ENCODE data around the gene EHD1. TPM values are rescaled to one million over a fixed set of nuclear protein-coding genes. Genes with fewer than 3 reads are reported as not detected.
"Not testable (repeated sequence)": the region's sequence is repeated elsewhere in the genome, so short reads cannot be mapped to it uniquely, and the experiment has no call there.

Gene EHD1
- total RNA-seq, 1 donor from 2014 or later: 95.0 TPM

DNA sequence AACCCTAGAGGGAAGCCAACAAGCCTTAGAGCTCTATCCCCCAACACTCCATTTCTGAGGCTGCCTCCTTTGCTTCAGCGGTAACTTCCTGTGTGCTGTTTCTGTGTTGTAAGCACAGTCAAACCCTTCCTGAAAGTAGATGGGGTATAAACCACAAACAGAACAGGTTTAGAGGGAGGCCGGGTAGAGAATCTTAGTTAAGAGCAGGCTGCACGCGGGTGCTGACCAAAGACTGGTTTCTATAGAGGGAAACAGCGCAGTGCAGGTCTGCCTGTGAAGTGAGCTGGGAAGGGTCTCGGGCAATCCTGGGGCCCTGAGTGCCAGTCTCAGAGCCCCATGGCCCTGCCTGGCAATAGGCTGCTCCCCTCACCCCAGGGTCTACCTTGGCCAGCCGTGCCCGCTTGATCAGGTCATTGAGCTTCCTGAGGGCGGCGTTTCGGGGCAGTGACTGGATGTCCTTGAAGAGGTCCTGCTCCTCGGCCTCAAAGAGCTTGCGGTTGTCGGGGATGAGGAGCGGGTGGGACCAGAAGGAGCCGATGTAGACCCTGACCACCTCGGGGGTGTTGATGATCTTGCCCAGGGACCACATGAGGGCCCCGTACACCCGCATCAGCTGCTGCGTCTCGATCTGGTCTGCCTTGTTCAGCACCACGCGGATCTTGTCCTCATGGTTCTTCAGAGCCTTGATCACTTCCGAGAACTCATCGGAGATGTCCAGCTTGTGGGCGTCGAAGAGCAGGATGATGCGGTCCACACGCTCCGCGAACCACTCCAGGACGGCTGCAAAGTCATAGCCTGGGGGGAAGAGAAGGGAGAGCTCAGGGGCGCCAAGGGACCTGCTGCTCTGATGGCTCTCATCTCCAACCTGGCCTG, 18.6 kb downstream of the EHD1 start:
- no peak for DNase-seq (ENCODE audit: low spot score)

DNA sequence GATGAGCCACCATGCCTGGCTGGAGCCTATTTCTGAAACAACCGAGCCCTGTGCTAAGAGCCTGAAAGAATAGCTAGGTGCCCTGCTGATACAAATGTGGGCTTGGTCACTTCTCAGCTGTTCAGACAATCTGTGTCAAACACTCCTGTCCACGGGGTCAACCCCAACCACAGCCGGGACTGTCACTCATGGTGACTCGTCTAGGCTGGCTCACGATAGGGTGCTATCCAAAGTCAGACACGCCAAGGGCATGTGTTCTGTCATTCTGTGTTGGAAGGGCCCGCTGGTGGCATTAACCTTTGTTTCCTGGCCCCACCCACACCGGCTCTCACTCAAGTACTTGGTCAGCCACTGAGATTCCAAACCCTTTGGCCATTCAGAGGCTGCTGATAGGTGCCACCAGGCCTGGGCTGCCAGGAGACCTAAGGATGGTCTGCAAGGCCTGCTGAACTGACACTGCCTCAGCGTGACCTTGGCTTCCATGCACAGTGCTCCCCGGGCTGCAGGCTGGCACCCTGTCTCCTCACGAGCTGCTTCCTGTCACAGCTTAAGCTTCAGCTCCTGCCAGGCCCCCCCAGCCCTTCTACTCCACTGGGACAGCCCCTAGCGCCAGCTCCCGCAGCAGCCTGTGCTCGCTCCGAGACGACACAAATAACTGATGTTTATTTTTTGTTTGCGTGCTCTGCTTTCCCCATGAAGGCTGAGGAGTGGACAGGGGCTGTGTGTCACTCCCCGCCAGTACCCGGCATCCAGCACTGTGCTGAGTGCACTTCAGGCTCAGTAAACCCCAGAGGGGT, 19.8 kb downstream of the EHD1 start:
- DNase-seq (ENCODE audit: low spot score): no peak

- no peak for DNase-seq (ENCODE audit: low spot score)
Observed at GRCh38 chr11:64857485-64857884, 20.9 kb downstream of the EHD1 start.

DNA sequence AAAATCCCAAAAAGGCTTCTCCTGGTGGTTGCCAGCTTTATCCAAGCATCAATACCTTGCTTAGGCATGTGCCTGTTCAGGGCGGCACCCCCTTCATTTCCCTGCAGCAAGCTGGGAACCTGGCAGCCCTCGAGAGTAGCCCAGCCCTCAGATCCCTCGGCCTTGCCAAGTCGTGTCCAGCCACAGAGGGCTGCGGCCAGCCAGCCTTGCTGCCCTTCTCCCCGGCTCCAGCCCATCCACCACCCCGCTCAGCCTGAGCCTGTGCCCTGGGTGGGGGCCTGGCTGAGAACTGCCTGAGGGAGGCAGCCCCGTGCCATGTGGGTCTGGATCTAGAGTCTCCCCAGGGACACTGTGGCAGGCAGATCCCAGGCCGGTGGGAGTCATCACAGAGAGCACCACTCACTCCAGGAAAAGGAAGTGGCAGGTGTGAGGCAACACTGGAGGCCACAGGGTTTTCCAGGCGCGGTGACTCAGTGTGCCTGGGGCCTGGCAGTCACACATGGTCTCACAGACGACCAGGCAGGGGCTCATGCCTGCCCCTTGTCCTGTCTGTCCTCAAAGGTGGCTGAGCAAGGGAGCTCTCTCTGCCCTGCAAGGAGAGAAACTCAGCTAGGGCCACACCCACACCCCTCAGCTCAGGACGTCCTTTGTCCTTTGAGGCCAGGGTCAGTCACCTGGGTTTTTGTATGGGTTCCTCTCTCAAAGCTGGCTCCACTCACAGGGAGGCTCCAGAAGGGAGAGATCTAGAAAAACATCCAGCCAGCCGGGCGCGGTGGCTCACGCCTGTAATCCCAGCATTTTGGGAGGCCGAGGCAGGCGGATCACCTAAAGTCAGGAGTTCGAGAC, 21.8 kb downstream of the EHD1 start:
- DNase-seq (ENCODE audit: low spot score): peak; percentile 95

GRCh38 chr11:64855596-64856304, 22.7 kb downstream of the EHD1 start:
- DNase-seq (ENCODE audit: low spot score): no peak

DNA sequence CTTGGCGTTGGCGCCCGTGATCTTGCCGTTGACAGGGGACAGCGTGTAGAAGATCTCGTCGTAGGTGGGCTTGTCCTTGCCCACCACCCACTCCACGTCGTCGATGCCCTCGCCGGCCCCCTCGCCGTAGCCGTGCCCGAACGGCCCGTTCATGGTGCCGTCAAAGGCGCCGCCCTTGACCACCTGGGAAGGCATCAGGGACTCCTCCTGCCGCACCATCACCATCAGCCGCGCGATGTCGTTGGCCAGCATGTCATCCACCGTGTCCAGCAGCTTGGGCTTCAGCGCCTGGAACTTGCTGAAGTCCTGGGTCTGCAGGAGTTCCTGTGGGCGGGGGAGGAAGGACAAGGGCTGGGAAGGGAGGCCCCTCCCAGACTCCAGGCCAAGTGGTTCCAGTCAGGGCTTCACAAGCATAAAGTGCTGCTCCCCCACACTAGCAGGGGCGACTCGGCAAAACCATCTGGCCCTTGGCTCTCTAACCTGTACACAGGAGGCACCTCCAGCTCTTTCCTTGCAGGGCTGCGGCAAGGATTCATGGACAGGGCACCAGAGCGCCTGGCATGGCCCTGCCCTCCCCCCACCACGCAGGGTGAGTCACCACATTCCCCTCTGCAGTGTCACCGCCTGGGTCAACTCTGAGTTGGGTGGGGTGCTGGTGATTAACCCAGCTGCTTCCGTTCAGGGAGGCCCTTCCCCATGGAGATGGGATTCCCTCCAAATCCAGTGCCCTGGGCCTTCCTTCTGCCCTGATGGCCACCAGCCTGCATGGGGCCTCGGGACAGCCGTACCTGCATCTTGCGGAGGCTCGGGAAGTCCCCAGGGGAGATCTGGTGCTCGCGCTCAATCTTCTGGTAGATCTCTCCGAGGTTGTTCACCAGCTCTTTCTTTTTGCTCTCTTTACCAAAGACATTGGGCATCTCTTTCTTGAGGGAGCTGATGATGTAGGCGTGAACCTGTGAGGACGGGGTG, 23.6 kb downstream of the EHD1 start:
- peak; percentile 94 for DNase-seq (ENCODE audit: low spot score)

DNA sequence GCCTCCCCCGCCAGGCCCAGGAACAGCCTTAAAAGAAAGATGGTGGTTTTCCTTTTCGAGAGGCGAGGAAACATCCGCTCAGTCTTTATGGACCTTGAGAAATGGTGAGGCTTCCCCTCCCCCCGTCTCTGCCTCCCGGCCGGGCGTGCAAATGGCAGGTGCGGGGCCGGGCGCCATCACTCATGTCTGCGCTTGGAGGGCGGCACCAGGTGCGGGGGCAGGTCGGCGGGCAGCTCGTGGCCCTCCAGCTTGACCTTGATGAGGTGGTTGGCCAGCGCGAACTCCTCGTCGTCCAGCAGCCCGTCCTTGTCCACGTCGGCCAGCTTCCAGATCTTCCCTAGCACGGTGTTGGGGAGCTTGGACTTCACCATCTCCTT, 24.3 kb downstream of the EHD1 start:
- DNase-seq (ENCODE audit: low spot score): no peak

GRCh38 chr11:64853709-64854108, 24.7 kb downstream of the EHD1 start:
- no peak for DNase-seq (ENCODE audit: low spot score)

- no peak for DNase-seq (ENCODE audit: low spot score)
Observed at GRCh38 chr11:64852804-64853509, 25.5 kb downstream of the EHD1 start.

GRCh38 chr11:64851831-64852351, 26.5 kb downstream of the EHD1 start:
- no peak for DNase-seq (ENCODE audit: low spot score)

DNA sequence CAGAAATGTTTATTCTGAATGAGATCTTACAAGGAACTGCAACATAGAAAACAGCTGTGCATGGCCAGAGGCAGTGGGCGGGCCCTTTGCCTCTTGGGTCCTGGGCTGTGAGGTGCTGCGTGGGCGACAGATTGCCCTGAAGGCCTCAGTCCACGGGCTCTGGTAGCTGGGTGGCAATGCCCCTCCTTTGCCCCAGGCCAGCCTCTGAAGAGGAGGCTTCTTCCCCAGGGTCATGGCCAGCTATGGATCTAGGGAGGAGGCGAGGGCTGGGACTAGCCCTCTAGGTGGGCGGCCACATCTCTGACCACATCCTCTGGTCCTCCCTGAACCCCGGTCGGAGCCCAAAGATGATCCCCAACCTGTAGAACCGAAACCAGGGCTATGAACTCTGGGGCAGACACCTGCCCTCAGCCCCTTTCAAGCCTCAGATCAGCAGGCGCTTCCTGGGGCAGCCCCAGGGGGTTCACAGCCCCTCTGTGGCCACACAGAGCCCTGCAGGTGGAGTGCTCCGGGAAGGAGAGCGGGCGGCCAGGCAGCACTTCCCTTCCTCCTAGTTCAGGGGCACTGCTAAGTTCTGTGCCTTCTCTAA, 27.3 kb downstream of the EHD1 start:
- no peak for DNase-seq (ENCODE audit: low spot score)

DNA sequence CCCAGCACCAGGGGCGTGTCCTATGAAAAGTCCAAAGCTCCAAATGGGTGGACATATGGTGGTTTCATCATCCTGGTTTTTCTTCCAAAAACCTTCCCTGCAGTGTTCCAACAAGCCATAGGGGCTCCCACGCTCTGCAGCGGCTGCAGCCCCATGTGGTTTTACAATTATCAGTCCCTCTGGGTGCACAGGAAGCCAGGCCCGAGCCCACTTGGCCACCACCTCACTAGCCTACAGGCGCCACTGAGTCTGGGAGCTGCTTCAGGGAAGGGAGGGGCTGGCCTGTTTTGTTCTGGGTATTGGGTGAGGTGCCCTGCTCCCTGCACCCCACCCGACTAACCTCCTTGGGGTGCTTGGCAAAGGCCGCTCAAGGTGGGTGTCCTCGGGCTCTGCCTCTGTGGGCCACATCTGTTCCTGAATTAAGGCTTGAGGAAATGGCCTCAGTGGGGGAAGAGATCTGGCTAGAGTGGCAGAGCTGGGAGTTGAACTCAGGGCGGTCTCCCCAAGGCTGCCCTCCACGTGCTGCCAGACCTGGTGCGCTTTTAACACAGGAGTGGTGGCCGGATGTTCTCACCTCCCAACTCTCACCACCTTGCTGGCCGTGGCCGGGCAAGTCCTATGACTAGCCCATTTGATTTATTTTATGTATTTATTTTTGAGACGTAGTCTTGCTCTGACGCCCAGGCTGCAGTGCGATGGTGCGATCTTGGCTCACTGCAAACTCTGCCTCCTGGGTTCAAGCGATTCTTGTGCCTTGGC, 28.6 kb downstream of the EHD1 start:
- no peak for DNase-seq (ENCODE audit: low spot score)

GRCh38 chr11:64848826-64849597, 29.4 kb downstream of the EHD1 start:
- no peak for DNase-seq (ENCODE audit: low spot score)

DNA sequence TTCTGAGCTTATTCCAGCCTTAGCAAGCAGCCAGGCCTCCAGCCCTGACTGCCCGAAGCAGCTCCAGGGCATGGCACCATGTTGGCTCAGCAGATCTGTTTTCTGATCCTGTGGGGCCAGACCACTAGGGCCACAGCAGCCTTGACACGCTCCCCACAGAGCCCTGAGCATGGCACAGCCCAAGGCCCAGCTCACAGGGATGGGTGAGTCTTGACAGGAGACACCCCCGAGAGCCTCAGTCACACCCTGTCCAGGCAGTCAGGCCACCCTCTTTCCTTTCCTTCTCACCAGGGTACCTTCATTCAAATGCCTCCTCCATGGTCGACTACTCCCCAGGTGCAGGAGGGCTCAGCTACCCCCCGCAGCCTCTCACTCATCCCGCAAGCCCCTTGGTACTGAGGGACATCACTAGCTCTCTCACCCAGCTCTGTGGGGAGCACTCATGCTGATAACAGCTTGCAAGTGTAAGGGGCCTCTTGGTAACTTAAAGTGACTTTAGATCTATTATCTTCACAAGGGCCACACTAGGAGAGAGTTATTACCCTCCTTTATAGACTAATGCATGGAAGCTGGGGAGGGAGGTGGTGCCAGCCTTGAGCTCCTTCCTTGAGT, 30.1 kb downstream of the EHD1 start:
- no peak for DNase-seq (ENCODE audit: low spot score)

DNA sequence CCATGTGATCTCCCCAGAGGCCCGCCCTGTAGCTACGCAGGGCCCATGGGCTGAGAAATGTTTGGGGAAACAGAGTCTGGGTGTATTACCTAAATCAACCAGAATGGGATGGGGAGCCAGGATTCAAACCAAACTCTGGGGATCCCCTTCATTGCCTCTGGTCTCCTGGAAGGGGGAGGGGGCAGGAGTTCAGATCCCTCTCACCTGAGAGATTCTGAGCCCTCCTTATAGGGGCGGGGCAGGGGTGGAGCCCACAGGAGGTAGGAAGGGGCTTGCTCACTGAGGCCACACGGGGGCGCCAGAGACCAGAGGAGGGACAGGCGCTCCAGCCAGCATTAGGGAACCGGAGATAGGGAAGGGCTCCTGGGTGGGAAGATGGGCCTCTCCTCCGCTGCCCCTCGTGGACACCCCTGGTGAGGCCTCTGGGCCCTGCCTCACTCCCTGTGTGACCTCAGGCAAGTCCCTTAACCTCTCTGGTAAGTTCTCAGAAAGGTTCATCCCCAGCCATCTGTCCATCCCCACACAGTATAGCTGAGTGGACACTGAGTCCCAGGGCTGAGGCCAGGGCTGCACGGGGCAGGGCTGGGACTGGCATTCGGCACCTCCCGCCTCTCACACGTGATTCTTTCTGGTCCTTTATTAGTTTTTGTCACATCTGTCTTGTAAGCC, 31.3 kb downstream of the EHD1 start:
- DNase-seq (ENCODE audit: low spot score): peak; percentile 97

DNA sequence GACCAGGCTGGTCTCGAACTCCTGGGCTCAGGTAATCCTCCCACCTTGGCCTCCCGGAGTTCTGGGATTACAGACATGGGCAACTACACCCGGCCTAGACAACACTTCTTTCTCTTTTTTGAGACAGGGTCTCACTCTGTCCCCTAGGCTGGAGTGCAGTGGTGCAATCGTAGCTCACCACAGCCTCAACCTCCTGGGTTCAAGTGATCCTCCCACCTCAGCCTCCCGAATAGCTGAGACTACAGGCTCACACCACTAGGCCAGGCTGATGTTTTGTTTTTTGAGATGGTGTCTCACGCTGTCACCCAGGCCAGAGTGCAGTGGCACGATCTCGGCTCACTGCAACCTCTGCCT, 32.7 kb downstream of the EHD1 start:
- not testable (repeated sequence) for DNase-seq (ENCODE audit: low spot score)
